Parathyroid adenoma (tissue), 2 donors: Measurements from ENCODE around the gene WNT11.

Experiments used
- H2AFZ ChIP-seq: fragments of 300-600 bp; sonication (generic); one replicate; pipeline ENCODE4 v1.7.0; 2017; ENCODE audit warnings: antibody characterized with exemption, mild to moderate bottlenecking
- H3K27ac ChIP-seq: fragments of 300-600 bp; sonication (generic); one replicate; pipeline ENCODE4 v1.7.0; 2017
- H3K27me3 ChIP-seq: fragments of 300-600 bp; sonication (generic); one replicate; pipeline ENCODE4 v1.7.0; 2017; ENCODE audit warnings: low read length; ENCODE audit not compliant: control insufficient read depth, insufficient read depth
- H3K36me3 ChIP-seq: fragments of 300-600 bp; sonication (generic); one replicate; pipeline ENCODE4 v1.7.0; 2017; ENCODE audit warnings: low read length; ENCODE audit not compliant: control insufficient read depth, insufficient read depth
- H3K4me1 ChIP-seq: fragments of 300-600 bp; sonication (generic); one replicate; pipeline ENCODE4 v1.7.0; 2017; ENCODE audit warnings: control low read depth
- H3K4me2 ChIP-seq: fragments of 300-600 bp; sonication (generic); one replicate; pipeline ENCODE4 v1.7.0; 2017; ENCODE audit warnings: low read length
- H3K4me3 ChIP-seq: fragments of 300-600 bp; sonication (generic); one replicate; pipeline ENCODE4 v1.7.0; 2017; ENCODE audit warnings: low read depth, low read length
- H3K79me2 ChIP-seq: fragments of 300-600 bp; sonication (generic); one replicate; pipeline ENCODE4 v1.7.0; 2017; ENCODE audit warnings: control low read depth
- H3K9ac ChIP-seq: fragments of 300-600 bp; sonication (generic); one replicate; pipeline ENCODE4 v1.7.0; 2017; ENCODE audit warnings: mild to moderate bottlenecking
- H3K9me3 ChIP-seq: fragments of 300-600 bp; sonication (generic); one replicate; pipeline ENCODE4 v1.7.0; 2017; ENCODE audit warnings: low read length; ENCODE audit not compliant: control insufficient read depth
- TF ChIP-seq, protein P1 (sequence below): fragments of 300-600 bp; sonication (generic); IDR thresholded peaks from one replicate; pipeline ENCODE4 v1.7.0; 2017; ENCODE audit warnings: antibody characterized with exemption, mild to moderate bottlenecking
- donor health status: primary hyperparathyroidism.

WNT11 gene

DNA sequence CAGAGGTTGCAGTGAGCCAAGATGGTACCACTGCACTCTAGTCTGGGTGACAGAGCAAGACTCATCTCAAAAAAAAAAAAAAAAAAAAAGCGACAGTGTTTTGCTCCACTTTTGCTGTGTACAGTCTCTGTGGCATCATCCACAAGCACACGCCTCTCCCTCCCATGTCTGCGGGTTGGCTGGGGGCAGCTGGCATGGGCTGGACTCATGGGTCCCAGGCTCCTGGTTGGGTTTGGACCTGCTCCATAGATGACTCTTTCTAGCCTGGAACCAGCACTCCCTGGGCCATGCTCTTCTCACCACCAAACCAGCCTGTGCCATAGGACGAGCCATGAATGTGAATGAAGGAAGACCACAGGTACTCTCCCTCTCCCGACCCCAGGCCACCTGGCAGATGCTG lies 7.9 kb upstream of the WNT11 start:
- H3K36me3 ChIP-seq = no peaks in the 10 kb centered on the region
- H3K9ac ChIP-seq = no peak overlapping the region
- H2AFZ ChIP-seq = no peak overlapping the region
- H3K27ac ChIP-seq = no peak overlapping the region
- H3K4me1 ChIP-seq = peaks cover 5% of the 10 kb centered on the region
- H3K27me3 ChIP-seq = no peaks in the 10 kb centered on the region
- H3K4me3 ChIP-seq = no peak overlapping the region
- H3K4me2 ChIP-seq = no peak overlapping the region
- no peaks in the 10 kb centered on the region for H3K9me3 ChIP-seq
- no peaks in the 10 kb centered on the region for H3K79me2 ChIP-seq
- TF ChIP-seq, protein P1, sequence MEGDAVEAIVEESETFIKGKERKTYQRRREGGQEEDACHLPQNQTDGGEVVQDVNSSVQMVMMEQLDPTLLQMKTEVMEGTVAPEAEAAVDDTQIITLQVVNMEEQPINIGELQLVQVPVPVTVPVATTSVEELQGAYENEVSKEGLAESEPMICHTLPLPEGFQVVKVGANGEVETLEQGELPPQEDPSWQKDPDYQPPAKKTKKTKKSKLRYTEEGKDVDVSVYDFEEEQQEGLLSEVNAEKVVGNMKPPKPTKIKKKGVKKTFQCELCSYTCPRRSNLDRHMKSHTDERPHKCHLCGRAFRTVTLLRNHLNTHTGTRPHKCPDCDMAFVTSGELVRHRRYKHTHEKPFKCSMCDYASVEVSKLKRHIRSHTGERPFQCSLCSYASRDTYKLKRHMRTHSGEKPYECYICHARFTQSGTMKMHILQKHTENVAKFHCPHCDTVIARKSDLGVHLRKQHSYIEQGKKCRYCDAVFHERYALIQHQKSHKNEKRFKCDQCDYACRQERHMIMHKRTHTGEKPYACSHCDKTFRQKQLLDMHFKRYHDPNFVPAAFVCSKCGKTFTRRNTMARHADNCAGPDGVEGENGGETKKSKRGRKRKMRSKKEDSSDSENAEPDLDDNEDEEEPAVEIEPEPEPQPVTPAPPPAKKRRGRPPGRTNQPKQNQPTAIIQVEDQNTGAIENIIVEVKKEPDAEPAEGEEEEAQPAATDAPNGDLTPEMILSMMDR = no peak

DNA sequence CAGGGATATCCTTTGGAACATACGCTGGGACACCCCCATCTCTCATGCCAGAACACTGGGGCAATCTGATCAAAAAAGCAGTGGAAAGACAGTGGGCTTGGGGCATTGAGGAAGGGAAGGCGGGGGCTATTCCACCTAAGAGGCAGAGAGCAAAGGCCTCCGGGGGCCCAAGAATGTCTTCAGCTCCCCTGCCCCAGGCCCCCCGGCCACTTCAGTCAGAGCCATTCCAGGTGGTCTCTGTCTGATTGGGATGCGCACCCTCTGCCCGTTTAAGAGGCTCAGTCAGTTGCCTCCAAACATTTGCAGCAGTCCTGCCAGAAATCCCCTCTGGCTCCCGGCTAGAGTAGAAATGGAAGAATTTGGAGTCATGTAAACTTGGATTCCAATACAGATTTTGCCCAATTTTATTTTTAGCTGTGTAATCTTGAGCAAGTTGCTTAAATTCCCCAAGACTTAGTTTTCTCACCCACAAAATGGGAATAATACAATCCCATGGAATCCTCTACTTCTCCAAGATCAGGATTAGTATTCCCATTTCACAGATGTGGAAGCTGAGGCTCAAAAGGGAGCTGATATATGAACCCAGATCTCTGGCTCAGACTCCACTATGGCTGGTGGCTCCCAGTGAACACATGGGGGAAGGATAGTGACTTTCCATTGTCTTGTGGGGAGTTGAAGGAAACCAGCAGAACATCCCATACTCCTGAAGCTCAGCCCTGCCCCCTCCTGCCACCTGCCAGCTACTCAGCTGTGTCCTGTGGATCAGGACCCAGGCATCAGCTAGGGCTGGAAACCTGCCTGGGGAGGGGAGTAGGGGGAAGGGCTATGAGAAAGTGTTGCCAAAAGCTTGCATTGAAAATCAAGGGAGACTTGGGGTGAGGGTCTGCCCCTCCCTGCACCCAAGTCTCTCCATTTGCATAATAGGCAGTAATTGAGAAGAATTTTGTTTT lies 6.1 kb upstream of the WNT11 start:
- no peak overlapping the region for H3K9ac ChIP-seq
- H3K79me2 ChIP-seq = no peaks in the 10 kb centered on the region
- H3K4me3 ChIP-seq = no peak overlapping the region
- no peak overlapping the region for H3K4me2 ChIP-seq
- no peak overlapping the region for H2AFZ ChIP-seq
- H3K36me3 ChIP-seq = no peaks in the 10 kb centered on the region
- no peak overlapping the region for H3K27ac ChIP-seq
- peaks cover 5% of the 10 kb centered on the region for H3K4me1 ChIP-seq
- H3K27me3 ChIP-seq = no peaks in the 10 kb centered on the region
- no peaks in the 10 kb centered on the region for H3K9me3 ChIP-seq
- TF ChIP-seq, protein P1 = no peak

DNA sequence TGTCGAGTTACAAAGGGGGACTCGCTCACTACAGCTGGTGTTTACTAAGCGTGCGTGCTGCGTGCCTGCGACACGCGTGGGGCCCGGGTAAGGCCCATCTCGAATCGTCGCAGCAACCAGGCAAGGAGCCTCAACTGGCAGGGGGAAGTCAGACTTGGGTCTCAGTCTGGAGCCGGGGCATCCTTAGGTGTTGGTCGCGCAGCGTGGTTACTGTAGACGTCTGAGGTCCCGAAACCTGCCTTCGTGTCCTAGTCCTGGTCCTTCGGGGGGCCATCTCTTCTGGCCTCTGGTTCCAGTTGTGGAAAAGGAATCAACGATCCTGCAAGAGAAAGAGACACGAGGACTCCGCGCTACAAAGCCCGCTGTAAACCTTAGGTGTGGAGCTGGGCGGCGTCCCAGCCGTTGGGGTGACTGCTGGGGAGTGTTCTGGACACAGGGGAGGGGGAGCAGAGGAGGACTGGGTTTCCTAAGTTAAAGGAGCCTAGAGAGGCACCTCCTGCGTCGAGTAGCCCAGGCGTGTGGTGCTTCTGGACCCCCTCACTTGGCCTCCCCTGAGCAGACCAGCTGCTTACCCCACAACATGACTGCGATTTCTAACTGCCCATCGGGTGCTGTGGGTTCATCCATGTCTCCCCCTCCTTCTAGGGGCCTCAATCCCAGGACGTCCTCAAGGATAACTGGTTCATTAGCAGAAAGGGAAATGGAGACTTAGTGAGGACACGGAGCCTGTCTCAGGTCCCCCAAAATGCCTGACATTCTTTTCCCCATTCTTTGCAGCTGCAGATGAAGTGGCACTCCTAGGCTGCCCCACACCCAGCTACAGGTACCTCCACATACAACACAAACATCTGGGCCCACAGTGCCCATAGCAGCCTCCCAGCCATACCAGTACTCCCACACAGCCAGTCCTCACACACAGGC lies 4.9 kb upstream of the WNT11 start:
- Histone ChIP-seq H3K36me3 (no peaks in the 10 kb centered on the region), H3K4me1 (no peaks in the 10 kb centered on the region), H3K9ac (no peak overlapping the region), H3K27ac (no peak overlapping the region), H3K79me2 (no peaks in the 10 kb centered on the region), H2AFZ (no peak overlapping the region), H3K9me3 (no peaks in the 10 kb centered on the region), H3K4me2 (no peak overlapping the region), H3K4me3 (no peak overlapping the region), H3K27me3 (no peaks in the 10 kb centered on the region)
- TF ChIP-seq, protein P1 = no peak

DNA sequence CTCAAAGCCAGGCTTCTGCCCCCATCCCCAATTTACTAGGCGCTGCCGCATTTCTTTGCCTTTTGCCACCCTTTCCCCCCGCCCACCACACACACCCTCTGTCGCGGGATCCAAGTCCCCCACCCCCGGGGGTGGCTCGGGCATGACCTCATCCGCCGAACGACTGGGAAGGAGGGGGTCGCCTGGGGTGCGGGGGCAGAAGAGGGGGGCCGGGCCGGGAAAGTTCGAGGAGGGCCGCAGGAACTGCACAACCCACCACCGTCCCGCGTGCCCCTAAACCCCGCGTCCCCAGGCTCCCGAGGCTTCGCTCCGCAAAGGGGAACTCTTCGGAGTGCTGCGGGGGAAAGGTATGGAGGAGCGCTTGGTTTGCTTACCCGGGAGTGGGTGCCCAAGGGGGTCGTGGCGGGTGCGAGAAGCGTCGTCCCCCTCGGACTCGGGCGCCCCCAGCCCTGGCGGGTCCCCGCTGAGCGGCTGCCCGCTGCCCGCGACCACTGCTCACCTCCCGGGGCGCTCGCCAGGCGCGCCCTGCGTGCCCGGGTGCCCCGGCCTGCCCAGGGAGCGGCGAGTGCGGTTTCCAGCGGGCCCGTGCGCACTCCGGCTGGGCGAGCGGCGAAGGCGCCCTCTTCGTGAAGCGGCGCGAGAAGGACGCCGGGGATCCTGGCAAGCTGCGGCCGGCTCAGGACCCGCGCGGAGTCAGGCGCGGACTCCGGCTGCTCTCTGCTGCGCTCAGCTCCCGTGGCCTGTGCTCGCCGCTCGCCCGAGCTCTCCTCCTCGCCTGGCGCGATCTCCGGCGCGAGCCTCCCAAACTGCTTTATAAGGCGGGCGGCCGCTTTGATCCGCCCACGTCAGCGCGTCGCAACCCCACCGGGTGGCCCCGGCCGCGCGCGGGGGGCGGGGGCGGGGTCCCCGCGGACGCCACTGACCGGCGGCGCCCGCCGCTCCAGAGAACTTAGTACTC lies 4.0 kb upstream of the WNT11 start:
- Histone ChIP-seq H3K36me3 (no peaks in the 10 kb centered on the region), H3K27me3 (no peaks in the 10 kb centered on the region), H3K79me2 (no peaks in the 10 kb centered on the region), H3K4me3 (peak overlapping the region; percentile 42), H3K27ac (no peak overlapping the region), H2AFZ (peak overlapping the region; percentile 77), H3K4me1 (no peaks in the 10 kb centered on the region), H3K9ac (no peak overlapping the region), H3K9me3 (no peaks in the 10 kb centered on the region), H3K4me2 (peak overlapping the region; percentile 62)
- TF ChIP-seq, protein P1 = no peak
